A549 (cell line): Measurements from ENCODE around the gene SLC24A4. TPM values are rescaled to one million over a fixed set of nuclear protein-coding genes. Genes with fewer than 3 reads are reported as not detected.

Source experiments
- ATAC-seq, 2 experiments: fragments of 200-7000 bp in 1 of 2; fragments of >200 bp in 1 of 2; cut with Nextera tagmentation in 1 of 2; cut with Tn5 transposase in 1 of 2; 3 replicates each; pipeline versions ENCODE4 v1.8.0 to v1.9.1; 2018 to 2020; ENCODE audit warnings: mild to moderate bottlenecking in 1 of 2, moderate library complexity in 1 of 2
- CTCF ChIA-PET: fragments of 300-600 bp; sonication (Branson Sonifier 250); formaldehyde crosslinking; extraction: SDS; loops from one replicate; lab custom pipeline; 2021; ENCODE audit warnings: antibody characterized with exemption, inconsistent platforms; lab: Yijun Ruan, JAX
- POLR2A ChIA-PET: fragments of 350-600 bp; formaldehyde crosslinking; extraction: SDS; loops from one replicate; lab custom pipeline; 2021; ENCODE audit warnings: antibody characterized with exemption, inconsistent platforms; lab: Yijun Ruan, JAX
- DNase-seq, 2 experiments: peaks; one replicate each; pipeline versions ENCODE4 v3.0.0 to v3.0.0-alpha.2; 2011 to 2016; ENCODE audit warnings: low read depth in 1 of 2, low spot score in 1 of 2
- FAIRE-seq: peaks from 2 replicates; lab custom pipeline; 2011; peaks lifted over from hg19 to GRCh38; lab: Jason Lieb, UNC
- H3K27ac ChIP-seq, 2 experiments: fragments of >200 bp; sonication (Bioruptor Twin); formaldehyde crosslinking; 3 replicates each; pipeline ENCODE4 v1.5.1; 2016 to 2017
- H3K4me1 ChIP-seq: fragments of >200 bp; sonication (Bioruptor Twin); formaldehyde crosslinking; 3 replicates; pipeline ENCODE4 v1.6.1; 2016
- H3K4me2 ChIP-seq: fragments of >200 bp; sonication (Bioruptor Twin); formaldehyde crosslinking; 3 replicates; pipeline ENCODE4 v1.6.1; 2016
- H3K4me3 ChIP-seq: fragments of >200 bp; sonication (Bioruptor Twin); formaldehyde crosslinking; 3 replicates; pipeline ENCODE4 v1.5.1; 2016
- H3K9me3 ChIP-seq: fragments of >200 bp; sonication (Bioruptor Twin); formaldehyde crosslinking; 3 replicates; pipeline ENCODE4 v1.6.1; 2016
- BHLHE40 ChIP-seq: IDR thresholded peaks from 2 replicates; pipeline ENCODE4 v1.6.1; 2012; ENCODE audit warnings: low read depth, low read length, inconsistent platforms
- CHD2 ChIP-seq: fragments of 150-350 bp; IDR thresholded peaks from 2 replicates; pipeline ENCODE4 v1.6.1; 2014; ENCODE audit warnings: low read length; ENCODE audit not compliant: partially characterized antibody
- CHD4 ChIP-seq: fragments of 200-600 bp; sonication (generic); IDR thresholded peaks from 2 replicates; pipeline ENCODE4 v1.6.1; 2016; ENCODE audit warnings: antibody characterized with exemption, mild to moderate bottlenecking, borderline replicate concordance
- EHMT2 ChIP-seq: fragments of 200-600 bp; sonication (generic); IDR thresholded peaks from 2 replicates; pipeline ENCODE4 v1.6.1; 2016; ENCODE audit warnings: antibody characterized with exemption, low read depth, mild to moderate bottlenecking, moderate library complexity
- EP300 ChIP-seq, 2 experiments: fragments of >200 bp; sonication (Bioruptor Twin); formaldehyde crosslinking; IDR thresholded peaks; 2 replicates in 1 of 2; 3 replicates in 1 of 2; pipeline ENCODE4 v1.6.1; 2016 to 2017
- ESRRA ChIP-seq: fragments of 150-350 bp; IDR thresholded peaks from 2 replicates; pipeline ENCODE4 v1.6.1; 2014; ENCODE audit warnings: mild to moderate bottlenecking, low read length, borderline replicate concordance
- GATA3 ChIP-seq: IDR thresholded peaks from 2 replicates; pipeline ENCODE4 v1.6.1; 2012; ENCODE audit warnings: borderline replicate concordance
- HDAC2 ChIP-seq: fragments of 200-600 bp; sonication (generic); IDR thresholded peaks from 2 replicates; pipeline ENCODE4 v1.6.1; 2016
- HOXB5 ChIP-seq: fragments of 250-450 bp; sonication (Bioruptor Pico); IDR thresholded peaks from 2 replicates; pipeline ENCODE4 v1.5.0; 2020; ENCODE audit warnings: mild to moderate bottlenecking, moderate library complexity
- JUN ChIP-seq, 2 experiments: fragments of >200 bp; sonication (Bioruptor Twin); formaldehyde crosslinking; IDR thresholded peaks; 2 replicates in 1 of 2; 3 replicates in 1 of 2; pipeline ENCODE4 v1.6.1; 2016 to 2017
- KDM1A ChIP-seq: fragments of 200-600 bp; sonication (generic); IDR thresholded peaks from 2 replicates; pipeline ENCODE4 v1.6.1; 2016; ENCODE audit warnings: low read depth, mild to moderate bottlenecking
- MAFK ChIP-seq: fragments of 450-650 bp; IDR thresholded peaks from 2 replicates; pipeline ENCODE4 v1.6.1; 2014; ENCODE audit not compliant: partially characterized antibody
- MYC ChIP-seq: IDR thresholded peaks from 2 replicates; pipeline ENCODE4 v1.6.1; 2012; ENCODE audit warnings: mild to moderate bottlenecking, inconsistent platforms, low read length, improper control_type of control experiment, borderline replicate concordance
- NPAS2 ChIP-seq: fragments of 250-450 bp; sonication (Bioruptor Pico); IDR thresholded peaks from 2 replicates; pipeline ENCODE4 v1.8.0; 2022; ENCODE audit warnings: mild to moderate bottlenecking, moderate library complexity, borderline replicate concordance
- NR3C1 ChIP-seq: fragments of >200 bp; sonication (Bioruptor Twin); formaldehyde crosslinking; IDR thresholded peaks from 3 replicates; pipeline ENCODE4 v1.6.1; 2017
- RARB ChIP-seq: fragments of 250-450 bp; sonication (Bioruptor Pico); IDR thresholded peaks from 2 replicates; pipeline ENCODE4 v1.8.0; 2021; ENCODE audit warnings: mild to moderate bottlenecking, moderate library complexity
- SREBF2 ChIP-seq: fragments of 450-650 bp; IDR thresholded peaks from 2 replicates; pipeline ENCODE4 v1.6.1; 2014; ENCODE audit warnings: mild to moderate bottlenecking, moderate library complexity
- TFCP2L1 ChIP-seq: fragments of 250-450 bp; sonication (Bioruptor Pico); IDR thresholded peaks from 2 replicates; pipeline ENCODE4 v1.5.0; 2021; ENCODE audit warnings: mild to moderate bottlenecking
- TP53 ChIP-seq: fragments of 250-450 bp; sonication (Bioruptor Pico); IDR thresholded peaks from 2 replicates; pipeline ENCODE4 v1.5.0; 2021; ENCODE audit warnings: mild to moderate bottlenecking, moderate library complexity
- ZFP36 ChIP-seq: fragments of 450-650 bp; IDR thresholded peaks from 2 replicates; pipeline ENCODE4 v1.6.1; 2014; ENCODE audit warnings: borderline replicate concordance; ENCODE audit not compliant: partially characterized antibody
- WGBS: methylation state at CpG from one replicate; pipeline ENCODE4 v1.1.6; 2017; ENCODE audit errors: missing lambda C conversion rate; 5-methylcytosine and 5-hydroxymethylcytosine counted together
- polyA plus RNA-seq, 4 experiments: library from polyadenylated mRNA; depleted of rRNA in 3 of 4; stranded (reverse); fragments of >200 nt; fragmentation: RNase III in 1 of 4; extraction: RNeasy Plus Mini Kit Qiagen cat#74134 plus additional on column Dnase treatment in 1 of 4; gene quantifications; 2 replicates in 3 of 4; 3 replicates in 1 of 4; pipeline ENCODE4 v1.2.3, GENCODE V29; 2011 to 2017
- TF ChIP-seq, protein P1 (sequence below): fragments of 250-450 bp; sonication (Bioruptor Pico); IDR thresholded peaks from 2 replicates; pipeline ENCODE4 v1.5.0; 2021; ENCODE audit warnings: mild to moderate bottlenecking, moderate library complexity, borderline replicate concordance
- TF ChIP-seq, protein P2 (sequence below): IDR thresholded peaks from 2 replicates; pipeline ENCODE4 v1.6.1; 2012
- TF ChIP-seq, protein P3 (sequence below): fragments of 250-450 bp; sonication (Bioruptor Pico); IDR thresholded peaks from 2 replicates; pipeline ENCODE4 v1.5.0; 2020; ENCODE audit warnings: low read depth, mild to moderate bottlenecking, moderate library complexity
- TF ChIP-seq, protein P4 (sequence below): IDR thresholded peaks from 2 replicates; pipeline ENCODE4 v1.6.1; 2012; ENCODE audit warnings: low read depth, borderline replicate concordance
- TF ChIP-seq, protein P5 (sequence below): fragments of 200-600 bp; sonication (generic); IDR thresholded peaks from 2 replicates; pipeline ENCODE4 v1.6.1; 2016; ENCODE audit warnings: antibody characterized with exemption, mild to moderate bottlenecking, moderate library complexity
- TF ChIP-seq, protein P6 (sequence below): fragments of >200 bp; sonication (Bioruptor Twin); formaldehyde crosslinking; IDR thresholded peaks from 3 replicates; pipeline ENCODE4 v1.6.1; 2016
- TF ChIP-seq, protein P7 (sequence below): fragments of >200 bp; sonication (Bioruptor Twin); formaldehyde crosslinking; IDR thresholded peaks from 2 replicates; pipeline ENCODE4 v1.6.1; 2016
- TF ChIP-seq, protein P8 (sequence below): fragments of 450-650 bp; IDR thresholded peaks from 2 replicates; pipeline ENCODE4 v1.6.1; 2014; ENCODE audit warnings: antibody characterized with exemption

SLC24A4 gene
- polyA plus RNA-seq, 2 of the 4 experiments (the other 2 are of a cell fraction) = 0.05 to 0.19 TPM

DNA sequence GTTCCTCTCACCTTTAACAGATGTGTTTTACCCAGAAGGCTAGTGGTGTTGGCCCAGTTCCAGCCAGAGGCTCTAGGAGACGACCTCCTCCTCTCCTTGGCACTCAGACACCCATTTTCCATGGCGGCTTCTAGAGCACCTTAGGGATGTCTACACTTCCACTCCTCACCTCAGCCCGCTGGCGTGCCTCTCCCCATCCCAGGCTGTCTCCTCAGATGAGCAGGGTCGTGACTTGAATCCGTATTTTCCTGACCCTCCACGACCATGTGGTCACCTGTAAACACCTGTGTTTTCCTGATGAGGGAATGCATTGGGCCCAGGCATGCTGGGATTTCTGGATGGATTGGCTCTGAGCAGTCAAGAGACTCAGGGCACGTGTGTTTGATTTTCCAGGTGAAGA lies 168.8 kb downstream of the SLC24A4 start:
- POLR2A ChIA-PET = no interaction called here

DNA sequence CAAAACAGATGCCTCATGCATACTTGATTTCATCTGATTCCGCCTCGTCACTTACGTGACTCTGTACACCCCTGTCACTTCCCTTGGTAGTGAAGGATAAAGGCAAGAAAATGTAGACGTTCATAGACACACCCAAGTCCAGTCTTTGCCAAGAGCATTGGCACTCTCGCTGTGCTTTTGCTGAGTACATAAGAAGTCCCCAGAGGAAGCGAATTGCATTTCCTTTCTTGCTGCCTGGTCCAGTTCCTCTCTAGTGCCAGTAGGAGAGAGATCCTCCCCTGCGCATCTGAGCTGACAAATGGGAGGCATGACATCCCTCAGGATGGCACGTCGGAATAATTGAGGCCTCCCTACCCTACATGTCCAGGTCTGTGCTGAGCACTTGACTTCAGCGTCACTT lies 169.3 kb downstream of the SLC24A4 start:
- DNase-seq = no peak
- ChIA-PET POLR2A (no interaction called here), CTCF (interaction anchor here (1.3 kb wide), 1 partner anchor 13 kb away, joined by 5 read pairs; no protein-coding TSS in a partner anchor)
- ATAC-seq = no peak
- 81% methylated on average over 10 of the region's 10 CpGs for WGBS
- Histone ChIP-seq H3K4me1 (no peaks in the 10 kb centered on the region), H3K4me2 (no peak overlapping the region), H3K9me3 (no peaks in the 10 kb centered on the region), H3K27ac (no peak overlapping the region), H3K4me3 (no peak overlapping the region)
- no peak for FAIRE-seq
- TF ChIP-seq CHD4 (no peak), NR3C1 (no peak), ZFP36 (no peak), MYC (no peak), HDAC2 (no peak), EHMT2 (no peak), GATA3 (no peak), EP300 (IDR thresholded peaks at IDR 0.05) (no peak), NPAS2 (CRISPR knock-in tag) (no peak), ESRRA (no peak)
- TF ChIP-seq, protein P1, sequence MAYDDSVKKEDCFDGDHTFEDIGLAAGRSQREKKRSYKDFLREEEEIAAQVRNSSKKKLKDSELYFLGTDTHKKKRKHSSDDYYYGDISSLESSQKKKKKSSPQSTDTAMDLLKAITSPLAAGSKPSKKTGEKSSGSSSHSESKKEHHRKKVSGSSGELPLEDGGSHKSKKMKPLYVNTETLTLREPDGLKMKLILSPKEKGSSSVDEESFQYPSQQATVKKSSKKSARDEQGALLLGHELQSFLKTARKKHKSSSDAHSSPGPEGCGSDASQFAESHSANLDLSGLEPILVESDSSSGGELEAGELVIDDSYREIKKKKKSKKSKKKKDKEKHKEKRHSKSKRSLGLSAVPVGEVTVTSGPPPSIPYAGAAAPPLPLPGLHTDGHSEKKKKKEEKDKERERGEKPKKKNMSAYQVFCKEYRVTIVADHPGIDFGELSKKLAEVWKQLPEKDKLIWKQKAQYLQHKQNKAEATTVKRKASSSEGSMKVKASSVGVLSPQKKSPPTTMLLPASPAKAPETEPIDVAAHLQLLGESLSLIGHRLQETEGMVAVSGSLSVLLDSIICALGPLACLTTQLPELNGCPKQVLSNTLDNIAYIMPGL (CRISPR knock-in tag) = no peak
- TF ChIP-seq, protein P2, sequence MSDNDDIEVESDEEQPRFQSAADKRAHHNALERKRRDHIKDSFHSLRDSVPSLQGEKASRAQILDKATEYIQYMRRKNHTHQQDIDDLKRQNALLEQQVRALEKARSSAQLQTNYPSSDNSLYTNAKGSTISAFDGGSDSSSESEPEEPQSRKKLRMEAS = no peak
- TF ChIP-seq, protein P3, sequence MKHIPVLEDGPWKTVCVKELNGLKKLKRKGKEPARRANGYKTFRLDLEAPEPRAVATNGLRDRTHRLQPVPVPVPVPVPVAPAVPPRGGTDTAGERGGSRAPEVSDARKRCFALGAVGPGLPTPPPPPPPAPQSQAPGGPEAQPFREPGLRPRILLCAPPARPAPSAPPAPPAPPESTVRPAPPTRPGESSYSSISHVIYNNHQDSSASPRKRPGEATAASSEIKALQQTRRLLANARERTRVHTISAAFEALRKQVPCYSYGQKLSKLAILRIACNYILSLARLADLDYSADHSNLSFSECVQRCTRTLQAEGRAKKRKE (CRISPR knock-in tag) = no peak
- TF ChIP-seq, protein P4, sequence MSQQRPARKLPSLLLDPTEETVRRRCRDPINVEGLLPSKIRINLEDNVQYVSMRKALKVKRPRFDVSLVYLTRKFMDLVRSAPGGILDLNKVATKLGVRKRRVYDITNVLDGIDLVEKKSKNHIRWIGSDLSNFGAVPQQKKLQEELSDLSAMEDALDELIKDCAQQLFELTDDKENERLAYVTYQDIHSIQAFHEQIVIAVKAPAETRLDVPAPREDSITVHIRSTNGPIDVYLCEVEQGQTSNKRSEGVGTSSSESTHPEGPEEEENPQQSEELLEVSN = no peak

More for the DNA sequence above, 168.8 kb downstream of the SLC24A4 start:
- ATAC-seq (no peak), DNase-seq (no peak), FAIRE-seq (no peak)
- Histone ChIP-seq H3K4me3 (no peak overlapping the region), H3K27ac (no peak overlapping the region), H3K4me2 (no peak overlapping the region), H3K9me3 (no peaks in the 10 kb centered on the region), H3K4me1 (no peaks in the 10 kb centered on the region)
- 75% methylated on average over 8 of the region's 8 CpGs for WGBS
- TF ChIP-seq CHD2 (no peak), NPAS2 (CRISPR knock-in tag) (no peak), MAFK (no peak), KDM1A (no peak), JUN (IDR thresholded peaks at IDR 0.05) (no peak), HOXB5 (CRISPR knock-in tag) (no peak), ZFP36 (no peak), BHLHE40 (no peak), RARB (CRISPR knock-in tag) (no peak), TP53 (CRISPR knock-in tag) (no peak), EP300 (IDR thresholded peaks at IDR 0.05) (no peak), ESRRA (no peak), TFCP2L1 (CRISPR knock-in tag) (no peak), SREBF2 (no peak)
- TF ChIP-seq, protein P5, sequence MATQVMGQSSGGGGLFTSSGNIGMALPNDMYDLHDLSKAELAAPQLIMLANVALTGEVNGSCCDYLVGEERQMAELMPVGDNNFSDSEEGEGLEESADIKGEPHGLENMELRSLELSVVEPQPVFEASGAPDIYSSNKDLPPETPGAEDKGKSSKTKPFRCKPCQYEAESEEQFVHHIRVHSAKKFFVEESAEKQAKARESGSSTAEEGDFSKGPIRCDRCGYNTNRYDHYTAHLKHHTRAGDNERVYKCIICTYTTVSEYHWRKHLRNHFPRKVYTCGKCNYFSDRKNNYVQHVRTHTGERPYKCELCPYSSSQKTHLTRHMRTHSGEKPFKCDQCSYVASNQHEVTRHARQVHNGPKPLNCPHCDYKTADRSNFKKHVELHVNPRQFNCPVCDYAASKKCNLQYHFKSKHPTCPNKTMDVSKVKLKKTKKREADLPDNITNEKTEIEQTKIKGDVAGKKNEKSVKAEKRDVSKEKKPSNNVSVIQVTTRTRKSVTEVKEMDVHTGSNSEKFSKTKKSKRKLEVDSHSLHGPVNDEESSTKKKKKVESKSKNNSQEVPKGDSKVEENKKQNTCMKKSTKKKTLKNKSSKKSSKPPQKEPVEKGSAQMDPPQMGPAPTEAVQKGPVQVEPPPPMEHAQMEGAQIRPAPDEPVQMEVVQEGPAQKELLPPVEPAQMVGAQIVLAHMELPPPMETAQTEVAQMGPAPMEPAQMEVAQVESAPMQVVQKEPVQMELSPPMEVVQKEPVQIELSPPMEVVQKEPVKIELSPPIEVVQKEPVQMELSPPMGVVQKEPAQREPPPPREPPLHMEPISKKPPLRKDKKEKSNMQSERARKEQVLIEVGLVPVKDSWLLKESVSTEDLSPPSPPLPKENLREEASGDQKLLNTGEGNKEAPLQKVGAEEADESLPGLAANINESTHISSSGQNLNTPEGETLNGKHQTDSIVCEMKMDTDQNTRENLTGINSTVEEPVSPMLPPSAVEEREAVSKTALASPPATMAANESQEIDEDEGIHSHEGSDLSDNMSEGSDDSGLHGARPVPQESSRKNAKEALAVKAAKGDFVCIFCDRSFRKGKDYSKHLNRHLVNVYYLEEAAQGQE = no peak
- TF ChIP-seq, protein P6, sequence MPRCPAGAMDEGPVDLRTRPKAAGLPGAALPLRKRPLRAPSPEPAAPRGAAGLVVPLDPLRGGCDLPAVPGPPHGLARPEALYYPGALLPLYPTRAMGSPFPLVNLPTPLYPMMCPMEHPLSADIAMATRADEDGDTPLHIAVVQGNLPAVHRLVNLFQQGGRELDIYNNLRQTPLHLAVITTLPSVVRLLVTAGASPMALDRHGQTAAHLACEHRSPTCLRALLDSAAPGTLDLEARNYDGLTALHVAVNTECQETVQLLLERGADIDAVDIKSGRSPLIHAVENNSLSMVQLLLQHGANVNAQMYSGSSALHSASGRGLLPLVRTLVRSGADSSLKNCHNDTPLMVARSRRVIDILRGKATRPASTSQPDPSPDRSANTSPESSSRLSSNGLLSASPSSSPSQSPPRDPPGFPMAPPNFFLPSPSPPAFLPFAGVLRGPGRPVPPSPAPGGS = no peak
- TF ChIP-seq, protein P2 = no peak
- TF ChIP-seq, protein P7, sequence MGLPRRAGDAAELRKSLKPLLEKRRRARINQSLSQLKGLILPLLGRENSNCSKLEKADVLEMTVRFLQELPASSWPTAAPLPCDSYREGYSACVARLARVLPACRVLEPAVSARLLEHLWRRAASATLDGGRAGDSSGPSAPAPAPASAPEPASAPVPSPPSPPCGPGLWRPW = no peak
- TF ChIP-seq, protein P8, sequence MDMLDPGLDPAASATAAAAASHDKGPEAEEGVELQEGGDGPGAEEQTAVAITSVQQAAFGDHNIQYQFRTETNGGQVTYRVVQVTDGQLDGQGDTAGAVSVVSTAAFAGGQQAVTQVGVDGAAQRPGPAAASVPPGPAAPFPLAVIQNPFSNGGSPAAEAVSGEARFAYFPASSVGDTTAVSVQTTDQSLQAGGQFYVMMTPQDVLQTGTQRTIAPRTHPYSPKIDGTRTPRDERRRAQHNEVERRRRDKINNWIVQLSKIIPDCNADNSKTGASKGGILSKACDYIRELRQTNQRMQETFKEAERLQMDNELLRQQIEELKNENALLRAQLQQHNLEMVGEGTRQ = no peak
- CTCF ChIA-PET = no interaction called here
